Panc1 (cell line): Measurements from ENCODE around the gene HNRNPA1. TPM values are rescaled to one million over a fixed set of nuclear protein-coding genes. Genes with fewer than 3 reads are reported as not detected.
"Not testable (repeated sequence)": the region's sequence is repeated elsewhere in the genome, so short reads cannot be mapped to it uniquely, and the experiment has no call there.

Experiments used
- ATAC-seq: fragments of 200-7000 bp; cut with Tn5 transposase; 2 replicates; pipeline ENCODE4 v1.9.1; 2020; ENCODE audit warnings: mild to moderate bottlenecking, moderate library complexity
- BruUV-seq: library from RNA; stranded (reverse); fragments of 400-500 nt; replicated peaks from 2 replicates; lab custom pipeline; 2021; lab: Mats Ljungman, UMichigan
- CTCF ChIA-PET: fragments of 300-600 bp; sonication (Branson Sonifier 250); formaldehyde crosslinking; loops from one replicate; lab custom pipeline; 2022; ENCODE audit warnings: antibody characterized with exemption; lab: Charles Lee
- POLR2A ChIA-PET: fragments of 300-600 bp; sonication (Branson Sonifier 250); formaldehyde crosslinking; loops from one replicate; lab custom pipeline; 2022; ENCODE audit warnings: antibody characterized with exemption; lab: Charles Lee
- DNase-seq: peaks from one replicate; pipeline ENCODE4 v3.0.0-alpha.2; 2010; ENCODE audit warnings: low read depth, low spot score
- H3K27ac ChIP-seq: 2 replicates; pipeline ENCODE4 v1.5.1; 2011; ENCODE audit warnings: mild to moderate bottlenecking, low read length, inconsistent platforms
- H3K27me3 ChIP-seq: fragments of 200-500 bp; sonication (Bioruptor generic); 2 replicates; pipeline ENCODE4 v1.6.0; 2014; ENCODE audit warnings: low read length, inconsistent platforms; ENCODE audit not compliant: control insufficient read depth, insufficient read depth
- H3K36me3 ChIP-seq: fragments of 200-500 bp; sonication (Bioruptor generic); 2 replicates; pipeline ENCODE4 v1.5.1; 2014; ENCODE audit warnings: inconsistent platforms, mild to moderate bottlenecking, low read length, moderate library complexity; ENCODE audit not compliant: control insufficient read depth, insufficient read depth
- H3K4me1 ChIP-seq: 2 replicates; pipeline ENCODE4 v1.5.1; 2011; ENCODE audit warnings: inconsistent platforms, mild to moderate bottlenecking, low read length, moderate library complexity; ENCODE audit not compliant: control insufficient read depth, insufficient read depth
- H3K4me3 ChIP-seq, 2 experiments: 2 replicates each; pipeline ENCODE4 v1.5.1; 2011 to 2012; ENCODE audit warnings: low read depth in 2 of 2, low read length in 2 of 2, mild to moderate bottlenecking in 2 of 2, inconsistent platforms in 1 of 2, moderate library complexity in 1 of 2
- H3K9me3 ChIP-seq: fragments of 200-500 bp; sonication (Bioruptor generic); 2 replicates; pipeline ENCODE4 v1.5.1; 2014; ENCODE audit warnings: low read depth, mild to moderate bottlenecking, inconsistent platforms, low read length, moderate library complexity; ENCODE audit not compliant: control insufficient read depth, insufficient read depth
- CTCF ChIP-seq: fragments of 450-650 bp; IDR thresholded peaks from 2 replicates; pipeline ENCODE4 v1.5.1; 2017; ENCODE audit warnings: mild to moderate bottlenecking
- POLR2AphosphoS5 ChIP-seq: IDR thresholded peaks from 2 replicates; pipeline ENCODE4 v1.6.1; 2012; ENCODE audit warnings: mild to moderate bottlenecking, low read depth, low read length, moderate library complexity
- REST ChIP-seq, 2 experiments: IDR thresholded peaks; 2 replicates each; pipeline ENCODE4 v1.6.1; 2011 to 2012; ENCODE audit warnings: low read depth in 2 of 2, control low read depth in 1 of 2, low read length in 1 of 2, mild to moderate bottlenecking in 1 of 2, moderate library complexity in 1 of 2; ENCODE audit not compliant: insufficient read depth in 1 of 2
- SIN3A ChIP-seq: IDR thresholded peaks from 2 replicates; pipeline ENCODE4 v1.6.1; 2012; ENCODE audit warnings: low read depth, mild to moderate bottlenecking, low read length, moderate library complexity, borderline replicate concordance; ENCODE audit not compliant: insufficient read depth
- TCF7L2 ChIP-seq: IDR thresholded peaks from 2 replicates; pipeline ENCODE4 v1.6.1; 2011; ENCODE audit warnings: mild to moderate bottlenecking, low read depth, low read length, inconsistent platforms
- in situ Hi-C: cut with HindIII; loops from 2 replicates; pipeline ENCODE4 v1.10.0; 2016; ENCODE audit warnings: low sequenced_read_pairs, low pct_unique_long_range_greater_than_20kb
- intact Hi-C: fragments of 100-400 bp; cut with micrococcal nuclease; formaldehyde crosslinking; loops from one replicate; pipeline ENCODE4 v1.10.0; 2022; ENCODE audit not compliant: unreplicated experiment
- total RNA-seq: library from RNA; stranded (reverse); gene quantifications from one replicate; pipeline ENCODE4 v1.2.1, GENCODE V29; 2021; ENCODE audit not compliant: unreplicated experiment

The HNRNPA1 gene
- total RNA-seq, 1 experiment from 2014 or later, result 689 TPM

- intact Hi-C loops, result no loop called here
- ChIA-PET POLR2A (interaction anchor here (1.0 kb wide), 1 partner anchor 32 kb away, joined by 3 read pairs; no protein-coding TSS in a partner anchor), CTCF (no interaction called here)
- ATAC-seq (no peak), DNase-seq (no peak)
- TF ChIP-seq CTCF, result no peak
- no peak for TF ChIP-seq REST (IDR thresholded peaks at IDR 0.05; ENCODE audit: insufficient read depth in 1 of 2, low read depth in 2 of 2, low read length in 1 of 2)
- TF ChIP-seq POLR2AphosphoS5, result peak; percentile 22
- 0 out of 2 replicates have a peak, but pooled peaks have one; percentile 48 for TF ChIP-seq SIN3A
- no peak for TF ChIP-seq TCF7L2
- no TSS peak for BruUV-seq
- no peaks in the 10 kb centered on the region for H3K9me3 ChIP-seq
- H3K4me1 ChIP-seq, result peaks cover 45% of the 10 kb centered on the region
- H3K36me3 ChIP-seq, result peaks cover 66% of the 10 kb centered on the region
- in situ Hi-C loops, result no loop called here
- H3K4me3 ChIP-seq, result peak overlapping the region; percentile 93 to 99
- peak overlapping the region; percentile 100 for H3K27ac ChIP-seq
- no peaks in the 10 kb centered on the region for H3K27me3 ChIP-seq
Measured at GRCh38 chr12:54282949-54283593, 2.5 kb downstream of the HNRNPA1 start.

GRCh38 chr12:54284070-54284780, 3.7 kb downstream of the HNRNPA1 start:
- H3K9me3 ChIP-seq, BruUV-seq, intact Hi-C loops, ATAC-seq, DNase-seq, in situ Hi-C loops, H3K27me3 ChIP-seq: not testable (repeated sequence)
- ChIA-PET CTCF (interaction anchor here (0.5 kb wide), 1 partner anchor 97 kb away, joined by 4 read pairs; no protein-coding TSS in a partner anchor), POLR2A (interaction anchor here (1.0 kb wide), 1 partner anchor 33 kb away, joined by 3 read pairs; no protein-coding TSS in a partner anchor)
- Histone ChIP-seq H3K4me1 (peaks cover 40% of the 10 kb centered on the region), H3K4me3 (peak overlapping the region; percentile 93 to 99), H3K27ac (peak overlapping the region; percentile 100; the same call in 1 of the 2 replicates), H3K36me3 (peaks cover 59% of the 10 kb centered on the region)
- peak; percentile 43; the same call in 1 of the 2 replicates for TF ChIP-seq POLR2AphosphoS5
